PC-9 (cell line): ENCODE measurements around the gene ARHGAP8. TPM values are rescaled to one million over a fixed set of nuclear protein-coding genes. Genes with fewer than 3 reads are reported as not detected.

ENCODE experiments used
- BruUV-seq: library from RNA; stranded (reverse); fragments of 400-500 nt; replicated peaks from 2 replicates; lab custom pipeline; 2021; lab: Mats Ljungman, UMichigan
- CTCF ChIA-PET: fragments of 300-600 bp; sonication (Branson Sonifier 250); formaldehyde crosslinking; loops from one replicate; lab custom pipeline; 2022; ENCODE audit warnings: antibody characterized with exemption; lab: Charles Lee
- POLR2A ChIA-PET: fragments of 300-600 bp; sonication (Branson Sonifier 250); formaldehyde crosslinking; loops from one replicate; lab custom pipeline; 2022; ENCODE audit warnings: antibody characterized with exemption; ENCODE audit not compliant: unreplicated experiment; lab: Charles Lee
- DNase-seq, 2 experiments: peaks; one replicate each; pipeline versions ENCODE4 v3.0.0 to v3.0.0-alpha.2; 2015 to 2022; ENCODE audit warnings: mixed read lengths in 1 of 2
- H2AFZ ChIP-seq: fragments of 200-600 bp; sonication (generic); 2 replicates; pipeline ENCODE4 v1.8.1; 2017; ENCODE audit warnings: antibody characterized with exemption
- H3F3A ChIP-seq: fragments of 200-600 bp; sonication (generic); 2 replicates; pipeline ENCODE4 v1.8.1; 2017; ENCODE audit warnings: antibody characterized with exemption, mild to moderate bottlenecking, low read depth; ENCODE audit not compliant: insufficient read depth
- H3K27ac ChIP-seq: fragments of 200-600 bp; sonication (generic); 2 replicates; pipeline ENCODE4 v1.6.1; 2016; ENCODE audit warnings: mixed run types
- H3K27me3 ChIP-seq: fragments of 200-600 bp; sonication (generic); 2 replicates; pipeline ENCODE4 v1.6.1; 2016; ENCODE audit warnings: low read depth, mixed run types; ENCODE audit not compliant: insufficient read depth
- H3K36me3 ChIP-seq: fragments of 200-600 bp; sonication (generic); 2 replicates; pipeline ENCODE4 v1.6.1; 2016; ENCODE audit warnings: low read depth, mixed run types
- H3K4me1 ChIP-seq: fragments of 200-600 bp; sonication (generic); replicated peaks from 2 replicates; pipeline ENCODE4 v1.6.1; 2016; ENCODE audit warnings: mixed run types; ENCODE audit not compliant: insufficient read depth
- H3K4me2 ChIP-seq: fragments of 200-600 bp; sonication (generic); 2 replicates; pipeline ENCODE4 v1.6.1; 2017; ENCODE audit warnings: mixed run types
- H3K4me3 ChIP-seq: fragments of 200-600 bp; sonication (generic); 2 replicates; pipeline ENCODE4 v1.6.1; 2016; ENCODE audit warnings: mixed run types
- H3K79me2 ChIP-seq: fragments of 200-600 bp; sonication (generic); 2 replicates; pipeline ENCODE4 v1.6.1; 2017; ENCODE audit warnings: low read depth, mixed run types
- H3K9me2 ChIP-seq: fragments of 200-600 bp; sonication (generic); 2 replicates; pipeline ENCODE4 v1.8.1; 2017; ENCODE audit warnings: mild to moderate bottlenecking; ENCODE audit not compliant: insufficient read depth
- H3K9me3 ChIP-seq: fragments of 200-600 bp; sonication (generic); 2 replicates; pipeline ENCODE4 v1.8.1; 2016; ENCODE audit warnings: low read depth; ENCODE audit not compliant: insufficient read depth
- H4K20me1 ChIP-seq: fragments of 200-600 bp; sonication (generic); 2 replicates; pipeline ENCODE4 v1.8.1; 2017; ENCODE audit not compliant: insufficient read depth
- EZH2 ChIP-seq: fragments of 200-600 bp; sonication (generic); IDR thresholded peaks from 2 replicates; pipeline ENCODE4 v1.8.0; 2017; ENCODE audit warnings: antibody characterized with exemption, low read depth
- intact Hi-C: fragments of 100-400 bp; cut with micrococcal nuclease; formaldehyde crosslinking; loops from one replicate; pipeline ENCODE4 v1.10.0; 2022; ENCODE audit not compliant: unreplicated experiment
- total RNA-seq: library from RNA; stranded (reverse); gene quantifications from 2 replicates; pipeline ENCODE4 v1.2.3, GENCODE V29; 2021
- TF ChIP-seq, protein P1 (sequence below): fragments of 200-600 bp; sonication (generic); conservative IDR thresholded peaks from 2 replicates; pipeline ENCODE4 v1.6.1; 2017; ENCODE audit warnings: mixed run types, antibody characterized with exemption, mild to moderate bottlenecking, moderate library complexity

The ARHGAP8 gene
- total RNA-seq, 1 experiment from 2014 or later = 114 TPM

DNA sequence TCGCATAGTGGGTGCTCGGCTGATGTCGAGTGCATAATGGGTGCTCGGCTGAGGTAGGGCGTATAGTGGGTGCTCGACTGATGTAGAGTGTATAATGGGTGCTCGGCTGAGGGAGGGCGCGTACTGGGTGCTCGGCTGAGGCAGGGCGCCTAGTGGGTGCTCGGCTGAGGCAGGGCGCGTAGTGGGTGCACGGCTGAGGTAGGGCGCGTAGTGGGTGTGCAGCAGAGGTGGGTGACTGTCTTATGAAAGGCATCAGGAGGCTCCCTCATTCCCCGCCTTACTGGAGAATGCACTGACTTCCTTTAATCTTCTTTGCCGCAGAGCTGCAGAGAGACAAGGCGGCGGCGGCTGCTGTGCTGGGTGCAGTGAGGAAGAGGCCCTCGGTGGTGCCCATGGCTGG is 33.8 kb downstream of the ARHGAP8 start:
- 0 out of 2 replicates have a peak, but pooled peaks cover 4% of the 10 kb centered on the region for H3K79me2 ChIP-seq
- no peak overlapping the region for H3K4me2 ChIP-seq
- H3F3A ChIP-seq = peaks cover 3% of the 10 kb centered on the region; the same call in 1 of the 2 replicates
- H3K27me3 ChIP-seq = no peaks in the 10 kb centered on the region
- intact Hi-C loops = no loop called here
- no peaks in the 10 kb centered on the region for H3K9me3 ChIP-seq
- no TSS peak for BruUV-seq
- peaks cover 7% of the 10 kb centered on the region; the same call in 1 of the 2 replicates for H3K36me3 ChIP-seq
- H3K9me2 ChIP-seq = no peaks in the 10 kb centered on the region
- no peak overlapping the region for H2AFZ ChIP-seq
- ChIA-PET POLR2A (no interaction called here), CTCF (no interaction called here)
- peaks cover 39% of the 10 kb centered on the region for H4K20me1 ChIP-seq
- no peak overlapping the region for H3K4me3 ChIP-seq
- no peak for TF ChIP-seq EZH2
- TF ChIP-seq, protein P1, sequence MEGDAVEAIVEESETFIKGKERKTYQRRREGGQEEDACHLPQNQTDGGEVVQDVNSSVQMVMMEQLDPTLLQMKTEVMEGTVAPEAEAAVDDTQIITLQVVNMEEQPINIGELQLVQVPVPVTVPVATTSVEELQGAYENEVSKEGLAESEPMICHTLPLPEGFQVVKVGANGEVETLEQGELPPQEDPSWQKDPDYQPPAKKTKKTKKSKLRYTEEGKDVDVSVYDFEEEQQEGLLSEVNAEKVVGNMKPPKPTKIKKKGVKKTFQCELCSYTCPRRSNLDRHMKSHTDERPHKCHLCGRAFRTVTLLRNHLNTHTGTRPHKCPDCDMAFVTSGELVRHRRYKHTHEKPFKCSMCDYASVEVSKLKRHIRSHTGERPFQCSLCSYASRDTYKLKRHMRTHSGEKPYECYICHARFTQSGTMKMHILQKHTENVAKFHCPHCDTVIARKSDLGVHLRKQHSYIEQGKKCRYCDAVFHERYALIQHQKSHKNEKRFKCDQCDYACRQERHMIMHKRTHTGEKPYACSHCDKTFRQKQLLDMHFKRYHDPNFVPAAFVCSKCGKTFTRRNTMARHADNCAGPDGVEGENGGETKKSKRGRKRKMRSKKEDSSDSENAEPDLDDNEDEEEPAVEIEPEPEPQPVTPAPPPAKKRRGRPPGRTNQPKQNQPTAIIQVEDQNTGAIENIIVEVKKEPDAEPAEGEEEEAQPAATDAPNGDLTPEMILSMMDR = no peak
- no peaks in the 10 kb centered on the region for H3K4me1 ChIP-seq
- H3K27ac ChIP-seq = no peak overlapping the region
- no peak for DNase-seq

GRCh38 chr22:44786610-44787009 is 34.2 kb downstream of the ARHGAP8 start:
- Histone ChIP-seq H2AFZ (no peak overlapping the region), H3K27me3 (no peaks in the 10 kb centered on the region), H3K9me2 (no peaks in the 10 kb centered on the region), H3K9me3 (no peaks in the 10 kb centered on the region), H3K36me3 (peaks cover 7% of the 10 kb centered on the region; the same call in 1 of the 2 replicates), H4K20me1 (peaks cover 40% of the 10 kb centered on the region), H3K79me2 (0 out of 2 replicates have a peak, but pooled peaks cover 4% of the 10 kb centered on the region), H3K4me2 (no peak overlapping the region), H3K27ac (no peak overlapping the region), H3K4me1 (no peaks in the 10 kb centered on the region), H3F3A (peaks cover 3% of the 10 kb centered on the region; the same call in 1 of the 2 replicates), H3K4me3 (no peak overlapping the region)
- CTCF ChIA-PET = no interaction called here
- POLR2A ChIA-PET = no interaction called here
- TF ChIP-seq, protein P1 = no peak
- no peak for TF ChIP-seq EZH2
- no TSS peak for BruUV-seq
- DNase-seq = no peak
- intact Hi-C loops = no loop called here

- no peaks in the 10 kb centered on the region for H3K9me3 ChIP-seq
- H3K27ac ChIP-seq = no peak overlapping the region
- peaks cover 42% of the 10 kb centered on the region for H4K20me1 ChIP-seq
- no peaks in the 10 kb centered on the region for H3K27me3 ChIP-seq
- no peak overlapping the region for H2AFZ ChIP-seq
- no peak for TF ChIP-seq EZH2
- TF ChIP-seq, protein P1 = no peak
- H3K9me2 ChIP-seq = no peaks in the 10 kb centered on the region
- DNase-seq = no peak
- ChIA-PET CTCF (interaction anchor here (0.6 kb wide), 1 partner anchor 10 kb away, joined by 5 read pairs; no protein-coding TSS in a partner anchor), POLR2A (no interaction called here)
- peaks cover 7% of the 10 kb centered on the region; the same call in 1 of the 2 replicates for H3K36me3 ChIP-seq
- intact Hi-C loops = no loop called here
- H3K79me2 ChIP-seq = 0 out of 2 replicates have a peak, but pooled peaks cover 4% of the 10 kb centered on the region
- H3F3A ChIP-seq = peaks cover 3% of the 10 kb centered on the region; the same call in 1 of the 2 replicates
- H3K4me1 ChIP-seq = no peaks in the 10 kb centered on the region
- no peak overlapping the region for H3K4me2 ChIP-seq
- BruUV-seq = no TSS peak
- no peak overlapping the region for H3K4me3 ChIP-seq
Measured at GRCh38 chr22:44787832-44788231, 35.5 kb downstream of the ARHGAP8 start.
